Spleen (tissue), 11 donors: ENCODE results near the gene TNFRSF25. TPM values are rescaled to one million over a fixed set of nuclear protein-coding genes. Genes with fewer than 3 reads are reported as not detected.

Experiments used
- DNase-seq: peaks from one replicate; pipeline ENCODE4 v3.0.0-alpha.2; 2020
- H3K27ac ChIP-seq, 8 donors: fragments of 200-600 bp; sonication (generic) in 7 of 8; 1 replicate in 4 of 8; 2 replicates in 4 of 8; pipeline versions ENCODE4 v1.5.0 to v1.8.0; 2016 to 2021; ENCODE audit warnings: inconsistent platforms in 4 of 8, mild to moderate bottlenecking in 4 of 8, moderate library complexity in 1 of 8
- H3K27me3 ChIP-seq, 7 donors: fragments of 200-600 bp; sonication (generic) in 6 of 7; replicated peaks in 1 of 7; 1 replicate in 4 of 7; 2 replicates in 3 of 7; pipeline versions ENCODE4 v1.5.0 to v1.8.0; 2016 to 2021; ENCODE audit warnings: inconsistent platforms in 3 of 7, mild to moderate bottlenecking in 1 of 7
- H3K36me3 ChIP-seq, 6 donors: fragments of 200-600 bp; sonication (generic) in 5 of 6; 1 replicate in 4 of 6; 2 replicates in 2 of 6; pipeline versions ENCODE4 v1.5.0 to v1.8.0; 2016 to 2021; ENCODE audit warnings: inconsistent platforms in 2 of 6
- H3K4me1 ChIP-seq, 6 donors: fragments of 200-600 bp; sonication (generic) in 5 of 6; 1 replicate in 3 of 6; 2 replicates in 3 of 6; pipeline versions ENCODE4 v1.5.0 to v1.8.0; 2016 to 2021; ENCODE audit warnings: inconsistent platforms in 3 of 6
- H3K4me3 ChIP-seq, 8 donors: fragments of 200-600 bp; sonication (generic) in 7 of 8; 1 replicate in 4 of 8; 2 replicates in 4 of 8; pipeline versions ENCODE4 v1.5.0 to v1.8.0; 2016 to 2021; ENCODE audit warnings: inconsistent platforms in 4 of 8, mild to moderate bottlenecking in 4 of 8, moderate library complexity in 2 of 8
- H3K9me3 ChIP-seq, 8 donors: fragments of 200-600 bp; sonication (generic) in 7 of 8; 1 replicate in 4 of 8; 2 replicates in 4 of 8; pipeline versions ENCODE4 v1.5.0 to v1.8.0; 2016 to 2021; ENCODE audit warnings: inconsistent platforms in 4 of 8
- CTCF ChIP-seq, 11 experiments: fragments of 200-600 bp in 7 of 11; fragments of 450-650 bp in 4 of 11; sonication (generic) in 4 of 11; IDR thresholded peaks in 8 of 11; conservative IDR thresholded peaks in 3 of 11; 1 replicate in 7 of 11; 2 replicates in 4 of 11; pipeline versions ENCODE4 v1.4.0 to v1.8.0; 2016 to 2021; ENCODE audit warnings: antibody characterized with exemption in 11 of 11, inconsistent platforms in 4 of 11, mild to moderate bottlenecking in 1 of 11
- POLR2A ChIP-seq, 3 donors: fragments of 450-650 bp; IDR thresholded peaks; one replicate each; pipeline ENCODE4 v1.5.1; 2017; ENCODE audit warnings: antibody characterized with exemption in 3 of 3, mild to moderate bottlenecking in 1 of 3
- POLR2AphosphoS5 ChIP-seq, 3 donors: sonication (generic); formaldehyde crosslinking; IDR thresholded peaks; one replicate each; pipeline ENCODE4 v1.5.1; 2017; ENCODE audit warnings: antibody characterized with exemption in 3 of 3
- WGBS, 5 donors: extraction: QIAGEN DNeasy Blood & Tissue Kit in 3 of 5; methylation state at CpG; one replicate each; pipeline versions ENCODE4 v1.1.5 to v1.1.7; 2013 to 2018; 5-methylcytosine and 5-hydroxymethylcytosine counted together
- intact Hi-C: fragments of 100-400 bp; cut with DNase I; formaldehyde crosslinking; loops from one replicate; pipeline ENCODE4 v1.15.0; 2023; ENCODE audit warnings: low total_unique reads
- polyA plus RNA-seq, 3 donors: library from polyadenylated mRNA; stranded (reverse); fragments of 200-250 nt; gene quantifications; one replicate each; pipeline ENCODE4 v1.2.1, GENCODE V29; 2013
- total RNA-seq, 7 donors: library from RNA; depleted of rRNA in 3 of 7; stranded (reverse); fragments of >200 nt in 3 of 7; fragmentation: NEBNext Ultra II Directional in 4 of 7; extraction: Animal tissue kit (Norgen Biotek cat#: 25700) in 4 of 7; gene quantifications; one replicate each; pipeline versions ENCODE4 v1.1.0 to v1.2.1, GENCODE V29; 2016 to 2021
- donor health status: healthy with polysubstance abuse.
- donor health status: DM: no; HTN: no; CAD: no; lungs with moderate emphysema.
- donor health status: DM: no; HTN: no; CAD: no.
- donor health status: Bipolar disorder and iron deficiency.
- donor health status: healthy.
- donor health status: DM: no; HTN: no; CAD: no.
- donor health status: DM: yes; HTN: yes; CAD: no.

The TNFRSF25 gene
- total and polyA plus RNA-seq, 10 donors = 30.9 to 147 (median 66.8) TPM

GRCh38 chr1:6508154-6508815 is 42.3 kb upstream of the TNFRSF25 start:
- Histone ChIP-seq H3K9me3 (no peaks in the 10 kb centered on the region), H3K4me1 (peaks cover 0 to 31% (median 17%) of the 10 kb centered on the region in 6 donors), H3K27ac (no peak overlapping the region), H3K36me3 (no peaks in the 10 kb centered on the region), H3K4me3 (no peak overlapping the region), H3K27me3 (peaks cover 0 to 15% (median 0%) of the 10 kb centered on the region in 7 donors)
- WGBS, 5 donors = 82 to 91% (median 85%) methylated on average over 13 to 18 of the region's 18 CpGs
- TF ChIP-seq POLR2A (IDR thresholded peaks at IDR 0.05) (no peak), POLR2AphosphoS5 (IDR thresholded peaks at IDR 0.05) (no peak), CTCF (IDR thresholded peaks at IDR 0.05 in 8 of 11, conservative IDR thresholded peaks at IDR 0.05 in 3 of 11) (no peak)
- intact Hi-C loops = no loop called here
- DNase-seq = no peak

- 64 to 95% (median 83%) methylated on average over 4 to 12 of the region's 12 CpGs for WGBS, 5 donors
- peaks cover 0 to 16% (median 0%) of the 10 kb centered on the region in 7 donors for H3K27me3 ChIP-seq
- DNase-seq = no peak
- H3K4me1 ChIP-seq = peaks cover 7 to 38% (median 25%) of the 10 kb centered on the region in 6 donors
- TF ChIP-seq POLR2AphosphoS5 (IDR thresholded peaks at IDR 0.05) = no peak
- TF ChIP-seq POLR2A (IDR thresholded peaks at IDR 0.05) = no peak
- TF ChIP-seq CTCF (IDR thresholded peaks at IDR 0.05 in 8 of 11, conservative IDR thresholded peaks at IDR 0.05 in 3 of 11) = no peak
- no peaks in the 10 kb centered on the region for H3K36me3 ChIP-seq
- no peak overlapping the region for H3K27ac ChIP-seq
- H3K9me3 ChIP-seq = no peaks in the 10 kb centered on the region
- no peak overlapping the region for H3K4me3 ChIP-seq
- intact Hi-C loops = no loop called here
Observed at GRCh38 chr1:6507461-6507911, 41.5 kb upstream of the TNFRSF25 start.

GRCh38 chr1:6507037-6507428 is 41.1 kb upstream of the TNFRSF25 start:
- Histone ChIP-seq H3K36me3 (no peaks in the 10 kb centered on the region), H3K9me3 (no peaks in the 10 kb centered on the region), H3K4me1 (peaks cover 10 to 42% (median 29%) of the 10 kb centered on the region in 6 donors), H3K4me3 (no peak overlapping the region), H3K27me3 (peaks cover 0 to 19% (median 0%) of the 10 kb centered on the region in 7 donors), H3K27ac (no peak overlapping the region)
- 50 to 62% (median 54%) methylated on average over 7 of the region's 7 CpGs for WGBS, 5 donors
- intact Hi-C loops = no loop called here
- TF ChIP-seq POLR2AphosphoS5 (IDR thresholded peaks at IDR 0.05) (peak in 1 of 3 donors; percentile 21), POLR2A (IDR thresholded peaks at IDR 0.05) (no peak)
- DNase-seq = no peak

DNA sequence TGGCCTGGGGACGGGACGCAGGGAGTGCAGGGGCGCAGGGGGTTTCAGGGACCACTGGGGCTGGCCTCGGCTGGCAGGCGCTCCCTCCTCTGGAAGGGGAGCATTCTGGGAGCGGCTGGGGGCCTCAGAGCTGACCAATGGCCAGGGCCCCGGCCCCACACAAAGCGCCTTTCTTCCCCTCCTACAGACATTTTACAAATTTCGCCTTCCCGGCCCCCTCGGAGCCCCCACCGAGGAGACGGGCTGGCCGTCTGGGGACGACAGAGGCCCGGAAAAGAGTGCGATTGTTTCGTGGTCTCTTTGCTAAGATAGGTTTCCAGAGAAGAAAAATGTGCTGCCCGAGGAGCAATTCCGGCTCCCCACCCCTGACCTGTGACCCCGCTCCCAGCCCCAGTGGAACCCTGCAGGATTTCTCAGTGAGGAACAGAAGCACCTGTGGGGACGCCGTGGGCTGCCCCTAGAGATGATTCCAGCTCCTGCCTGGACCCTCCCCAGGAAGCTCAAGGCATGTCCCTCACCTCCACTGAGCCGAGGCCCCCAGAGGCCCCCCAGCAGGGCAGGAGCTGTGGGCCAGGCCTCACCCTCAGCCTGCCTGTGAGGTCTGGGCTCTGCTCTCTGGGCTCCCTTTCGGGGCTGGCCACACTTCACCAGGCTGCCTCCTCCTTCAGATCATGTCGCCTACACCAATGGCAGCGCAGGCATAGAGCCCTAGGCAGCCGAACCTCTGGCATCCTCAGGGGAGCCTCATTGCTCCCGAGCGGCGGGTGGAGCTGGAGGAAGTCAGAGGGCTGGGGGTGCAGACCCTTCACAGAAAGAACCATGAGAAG is 40.5 kb upstream of the TNFRSF25 start:
- intact Hi-C loops = no loop called here
- H3K27me3 ChIP-seq = peaks cover 0 to 19% (median 0%) of the 10 kb centered on the region in 7 donors
- no peak for DNase-seq
- H3K4me3 ChIP-seq = no peak overlapping the region
- WGBS, 5 donors = 80 to 90% (median 86%) methylated on average over 25 to 31 of the region's 31 CpGs
- no peaks in the 10 kb centered on the region for H3K36me3 ChIP-seq
- H3K4me1 ChIP-seq = peaks cover 14 to 48% (median 35%) of the 10 kb centered on the region in 6 donors
- no peaks in the 10 kb centered on the region for H3K9me3 ChIP-seq
- TF ChIP-seq POLR2AphosphoS5 (IDR thresholded peaks at IDR 0.05) (no peak), CTCF (IDR thresholded peaks at IDR 0.05 in 8 of 11, conservative IDR thresholded peaks at IDR 0.05 in 3 of 11) (no peak), POLR2A (IDR thresholded peaks at IDR 0.05) (no peak)
- H3K27ac ChIP-seq = no peak overlapping the region
